ENCODE measurements around the gene SMAGP. TPM values are rescaled to one million over a fixed set of nuclear protein-coding genes. Genes with fewer than 3 reads are reported as not detected.
"Not testable (repeated sequence)": the region's sequence is repeated elsewhere in the genome, so short reads cannot be mapped to it uniquely, and the experiment has no call there.

The SMAGP gene
- polyA plus RNA-seq, 4 donors = 11.2 to 26.2 (median 22.8) TPM

DNA sequence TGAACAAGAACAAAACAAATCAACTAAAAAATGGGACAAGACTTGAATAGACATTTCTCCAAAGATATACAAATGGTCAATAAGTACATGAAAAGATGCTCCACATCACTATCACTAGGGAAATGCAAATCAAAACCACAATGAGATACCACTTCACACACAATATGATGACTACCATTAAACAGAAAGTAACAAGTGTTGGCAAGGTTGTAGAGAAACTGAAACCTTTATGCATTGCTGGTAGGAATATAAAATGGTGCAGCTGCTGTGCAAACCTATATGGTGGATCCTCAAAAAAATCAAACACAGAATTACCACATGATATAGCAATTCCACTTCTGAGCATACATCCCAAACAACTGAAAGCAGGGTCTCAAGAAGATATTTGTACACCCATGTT lies 5.2 kb downstream of the SMAGP start:
- DNase-seq (ENCODE audit: low read depth in 4 of 4, low spot score in 3 of 4) = no peak

DNA sequence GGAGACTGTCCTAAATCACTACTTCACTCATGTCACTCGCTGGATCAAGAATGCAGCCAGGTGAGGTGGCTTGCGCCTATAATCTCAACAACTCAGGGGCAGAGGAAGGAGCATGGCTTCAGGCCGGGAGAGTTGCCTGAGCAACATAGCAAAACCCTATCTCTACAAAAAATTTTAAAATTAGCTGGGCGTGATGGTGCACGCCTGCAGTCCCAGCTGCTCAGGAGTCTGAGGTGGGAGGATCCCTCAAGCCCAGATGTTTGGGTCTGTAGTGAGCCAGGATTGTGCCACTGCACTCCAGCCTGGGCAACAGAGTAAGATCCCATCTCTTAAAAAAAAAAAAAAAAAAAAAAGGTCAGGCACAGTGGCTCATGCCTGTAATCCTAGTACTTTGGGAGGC lies 5.9 kb downstream of the SMAGP start:
- no peak for DNase-seq (ENCODE audit: low read depth in 4 of 4, low spot score in 3 of 4)

DNA sequence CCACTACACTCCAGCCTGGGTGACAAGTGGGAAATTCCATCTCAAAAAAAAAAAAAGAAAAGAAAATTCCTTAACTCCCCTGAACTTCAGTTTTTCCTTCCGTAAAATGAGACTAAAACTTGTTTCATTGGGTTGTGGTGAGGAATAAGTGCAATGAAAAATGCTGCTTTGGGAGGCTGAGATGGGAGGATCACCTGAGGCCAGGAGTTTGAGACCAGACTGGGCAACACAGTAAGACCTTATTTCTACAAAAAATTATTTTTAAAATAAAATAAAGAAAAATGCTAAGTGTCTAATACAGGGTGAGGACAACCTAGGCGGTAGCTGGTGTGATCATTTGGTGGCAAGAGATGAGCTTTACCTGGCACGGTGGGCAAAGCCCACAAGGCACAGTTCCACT lies 6.9 kb downstream of the SMAGP start:
- no peak for DNase-seq (ENCODE audit: low read depth in 4 of 4, low spot score in 3 of 4)

DNA sequence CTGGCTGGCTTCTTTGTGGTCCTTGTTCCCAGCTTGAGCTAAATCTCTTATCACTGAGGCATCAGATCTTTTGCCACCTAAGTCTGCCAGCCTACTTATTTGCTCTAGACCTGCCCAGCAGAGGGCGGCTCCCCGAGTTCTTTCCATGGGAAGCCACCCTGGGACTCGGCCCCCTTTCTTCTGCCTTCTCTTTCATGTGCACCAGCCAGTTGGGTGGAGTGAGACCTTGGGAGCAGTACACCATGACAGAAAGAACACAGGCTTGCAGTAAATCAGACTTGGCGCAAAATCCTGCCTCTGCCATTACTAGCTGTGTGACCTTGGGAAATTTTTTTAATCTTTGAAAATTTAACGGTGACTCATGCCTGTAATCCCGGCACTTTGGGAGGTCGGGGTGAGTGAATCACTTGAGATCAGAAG lies 7.4 kb downstream of the SMAGP start:
- peak in 1 of 4 donors; percentile 53 for DNase-seq (ENCODE audit: low read depth in 4 of 4, low spot score in 3 of 4)

DNA sequence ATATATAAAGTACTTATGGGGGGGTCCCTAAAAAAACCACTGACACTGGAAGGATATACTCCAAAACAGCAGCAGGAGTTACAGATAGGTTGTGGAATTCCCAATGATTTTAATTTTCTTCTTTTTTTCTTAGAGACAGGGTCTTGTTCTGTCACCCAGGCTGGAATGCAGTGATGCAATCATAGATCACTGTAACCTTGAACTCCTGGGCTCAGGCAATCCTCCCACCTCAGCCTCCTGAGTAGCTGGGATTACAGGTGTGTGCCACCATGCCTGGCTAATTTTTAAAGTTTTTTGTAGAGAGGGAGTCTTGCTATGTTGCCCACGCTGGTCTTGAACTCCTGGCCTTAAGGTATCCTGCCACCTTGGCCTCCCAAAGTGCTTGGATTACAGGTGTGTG lies 10.6 kb downstream of the SMAGP start:
- DNase-seq (ENCODE audit: low read depth in 4 of 4, low spot score in 3 of 4) = not testable (repeated sequence)

DNA sequence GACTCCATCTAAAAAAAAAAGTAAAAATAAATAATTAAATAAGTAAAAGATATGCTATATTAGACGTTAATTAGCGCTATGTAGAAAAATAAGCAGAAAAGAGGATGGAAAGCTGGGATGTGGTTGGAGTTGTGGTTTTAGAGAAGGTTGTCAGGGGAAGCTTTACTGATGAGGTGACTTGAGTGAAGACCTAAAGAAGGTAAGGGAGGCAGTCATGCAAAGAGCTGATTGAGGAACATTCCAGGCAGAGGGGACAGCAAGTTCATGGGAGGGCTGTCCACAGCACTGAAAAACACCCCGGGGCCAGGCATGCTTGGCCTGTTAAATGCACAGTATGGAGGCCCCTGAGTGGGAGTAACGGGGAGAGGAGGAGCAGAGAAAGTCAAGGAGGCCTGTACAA lies 15.7 kb downstream of the SMAGP start:
- DNase-seq (ENCODE audit: low read depth in 4 of 4, low spot score in 3 of 4) = no peak

DNA sequence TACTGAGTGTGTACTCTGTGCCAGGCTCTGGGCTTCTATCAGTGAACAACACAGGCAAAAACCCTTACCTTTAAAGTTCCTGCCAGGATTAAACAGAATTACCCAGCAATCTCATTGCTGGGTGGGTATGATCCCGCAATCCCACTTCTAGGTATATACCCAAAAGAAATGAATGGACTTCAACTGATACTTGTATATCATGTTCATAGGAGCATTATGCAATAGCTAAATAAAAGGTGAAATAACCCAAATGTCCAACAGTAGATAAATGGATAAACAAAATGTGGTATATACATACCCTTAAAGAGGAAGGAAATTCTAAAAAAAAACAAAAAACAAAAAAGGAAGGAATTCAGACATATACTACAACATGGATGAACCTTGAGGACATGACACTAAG lies 16.9 kb downstream of the SMAGP start:
- DNase-seq (ENCODE audit: low read depth in 4 of 4, low spot score in 3 of 4) = no peak

DNA sequence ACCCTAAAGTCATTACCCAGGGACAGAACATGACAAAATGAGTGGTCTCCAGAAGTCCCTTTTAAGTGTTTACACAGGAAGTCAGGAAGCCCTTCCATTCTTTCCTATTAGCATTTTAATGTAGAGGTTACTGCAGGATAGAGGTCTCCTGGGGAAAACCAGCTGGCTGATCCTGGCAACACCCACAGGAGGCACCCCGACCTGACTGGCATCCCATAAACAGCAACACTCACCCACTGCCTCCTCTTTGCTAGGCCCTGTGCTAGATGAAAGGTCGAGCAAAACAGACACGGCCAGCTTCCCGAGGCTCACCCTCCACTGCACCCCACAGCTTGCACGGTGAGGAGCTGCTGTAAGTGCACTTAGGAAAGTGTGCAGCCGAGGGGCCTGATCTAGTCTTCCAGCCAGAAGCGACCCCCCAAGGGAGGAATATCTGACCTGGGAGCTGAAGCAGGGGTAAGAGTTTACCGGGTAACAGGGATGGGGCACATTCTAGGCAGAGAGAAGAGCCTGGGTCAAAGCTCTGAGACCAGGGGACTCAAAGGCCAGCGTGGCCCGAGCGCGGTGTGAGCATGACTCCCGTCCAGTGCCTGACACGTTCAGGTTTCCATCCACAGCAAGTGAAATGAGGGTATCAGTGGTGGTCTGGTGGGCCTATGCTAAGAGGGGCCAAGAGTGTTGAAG lies 22.6 kb downstream of the SMAGP start:
- DNase-seq (ENCODE audit: low read depth in 4 of 4, low spot score in 3 of 4) = no peak

DNA sequence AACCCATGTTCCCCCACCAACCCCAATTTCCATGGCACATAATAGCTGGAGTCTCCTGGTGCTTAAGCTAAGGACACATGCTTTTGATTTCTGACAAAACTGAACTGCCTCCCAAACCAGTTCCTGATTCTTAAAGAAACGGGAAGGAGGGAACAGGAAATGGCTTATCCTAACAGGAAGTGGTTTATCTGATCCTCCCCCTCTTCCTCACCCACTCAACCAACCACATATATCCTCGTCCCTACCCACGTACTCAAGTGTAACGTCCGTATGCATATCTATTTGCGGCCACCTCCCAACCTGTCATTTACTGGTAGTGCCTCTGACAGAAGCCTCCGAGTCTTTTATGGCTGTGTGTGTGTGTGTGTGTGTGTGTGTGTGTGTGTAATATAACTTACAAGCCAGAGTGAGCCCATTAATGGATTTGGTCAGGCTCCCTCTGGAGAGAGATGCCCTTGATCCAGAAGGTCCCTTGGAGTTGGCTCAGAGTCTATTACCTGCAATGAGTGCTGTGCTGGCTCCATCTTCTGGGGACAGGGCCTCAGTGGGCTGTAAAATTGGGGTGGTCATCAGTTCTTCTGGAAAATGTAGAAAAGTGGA lies 23.9 kb downstream of the SMAGP start:
- DNase-seq (ENCODE audit: low read depth in 4 of 4, low spot score in 3 of 4) = no peak

DNA sequence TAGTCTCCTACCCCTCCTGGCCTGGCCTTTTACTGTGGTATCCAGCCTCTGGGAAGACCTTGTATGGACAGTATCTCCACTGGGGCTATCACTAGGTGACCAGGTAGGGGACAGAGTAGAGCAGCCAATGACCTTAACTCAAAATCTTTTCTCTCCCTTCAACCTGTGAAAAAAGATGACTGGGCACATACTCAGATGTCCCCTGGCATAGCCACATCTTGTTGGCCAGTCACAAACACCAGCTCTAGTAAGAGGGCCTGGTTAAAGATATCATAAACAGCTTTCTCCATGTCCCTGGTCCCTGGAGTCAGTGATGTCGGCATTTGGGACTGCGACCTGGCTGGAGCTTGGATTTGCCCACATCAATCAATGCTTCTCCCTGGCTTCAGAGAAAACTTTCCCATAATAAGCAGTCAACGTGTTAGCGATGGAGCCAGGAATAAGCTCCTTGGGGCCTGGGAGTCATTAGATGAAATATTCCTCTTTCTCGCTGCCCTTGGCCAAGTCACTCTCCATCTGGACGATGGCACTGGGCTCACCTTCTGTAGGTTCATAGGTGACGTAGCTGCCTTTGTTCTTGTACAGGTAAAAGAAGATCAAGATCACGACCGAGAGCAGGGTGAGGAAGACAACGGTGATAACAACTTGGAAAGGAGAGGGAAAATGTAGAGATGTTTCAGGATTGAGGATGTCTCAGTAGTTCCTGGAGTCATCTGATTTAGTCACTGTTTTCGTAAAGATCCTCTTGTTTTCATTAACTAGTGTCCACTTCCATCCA lies 24.6 kb downstream of the SMAGP start:
- no peak for DNase-seq (ENCODE audit: low read depth in 4 of 4, low spot score in 3 of 4)

DNA sequence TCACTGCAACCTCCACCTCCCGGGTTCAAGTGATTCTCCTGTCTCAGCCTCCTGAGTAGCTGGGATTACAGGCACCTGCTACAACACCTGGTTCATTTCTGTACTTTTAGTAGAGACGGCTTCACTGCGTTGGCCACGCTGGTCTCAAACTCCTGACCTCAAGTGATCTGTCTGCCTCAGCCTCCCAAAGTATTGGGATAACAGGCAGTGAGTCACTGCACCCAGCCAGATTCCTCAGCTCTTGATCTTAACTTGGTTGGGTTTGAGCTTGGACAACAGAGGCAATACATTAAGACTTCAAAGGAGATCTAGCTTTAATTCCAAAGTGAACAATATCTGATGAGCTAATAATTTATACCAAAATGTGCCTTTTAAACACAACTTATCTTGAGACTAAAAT lies 25.9 kb downstream of the SMAGP start:
- no peak for DNase-seq (ENCODE audit: low read depth in 4 of 4, low spot score in 3 of 4)

DNA sequence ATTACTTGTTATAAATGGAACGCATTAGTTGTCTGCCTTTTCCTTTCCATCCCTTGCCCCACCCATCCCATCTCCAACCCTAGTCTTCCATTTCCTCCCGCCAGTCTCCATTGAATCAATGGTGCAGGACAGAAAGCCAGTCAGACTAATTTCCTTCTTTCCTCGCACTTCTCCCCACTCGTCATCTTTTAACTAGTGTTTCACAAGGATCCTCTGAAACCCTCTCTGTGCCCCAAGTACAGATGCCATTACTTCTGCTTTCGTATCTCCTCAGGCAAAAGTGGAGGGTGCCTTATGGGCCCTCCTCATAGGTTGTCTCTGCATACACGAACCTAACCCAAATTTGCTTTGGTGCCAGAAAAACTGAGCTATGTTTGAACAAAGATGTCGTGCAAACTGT lies 27.3 kb downstream of the SMAGP start:
- no peak for DNase-seq (ENCODE audit: low read depth in 4 of 4, low spot score in 3 of 4)

DNA sequence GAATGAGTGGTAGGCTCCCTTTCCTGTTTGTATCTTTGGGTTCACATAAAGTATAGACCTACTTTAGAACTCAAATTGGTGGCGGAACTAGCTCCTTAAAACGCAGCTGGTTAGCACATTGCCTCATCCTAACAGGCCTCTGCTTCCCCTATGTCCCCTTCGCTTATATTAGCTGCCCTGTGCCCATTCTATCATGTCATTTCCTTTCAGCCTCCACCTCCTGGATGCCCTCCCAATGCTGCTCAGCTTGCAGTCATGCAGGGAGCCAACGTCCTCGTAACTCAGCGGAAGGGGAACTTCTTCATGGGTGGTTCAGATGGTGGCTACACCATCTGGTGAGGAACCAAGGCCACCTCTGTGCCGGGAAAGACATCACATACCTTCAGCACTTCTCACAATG lies 28.1 kb downstream of the SMAGP start:
- DNase-seq (ENCODE audit: low read depth in 4 of 4, low spot score in 3 of 4) = no peak

DNA sequence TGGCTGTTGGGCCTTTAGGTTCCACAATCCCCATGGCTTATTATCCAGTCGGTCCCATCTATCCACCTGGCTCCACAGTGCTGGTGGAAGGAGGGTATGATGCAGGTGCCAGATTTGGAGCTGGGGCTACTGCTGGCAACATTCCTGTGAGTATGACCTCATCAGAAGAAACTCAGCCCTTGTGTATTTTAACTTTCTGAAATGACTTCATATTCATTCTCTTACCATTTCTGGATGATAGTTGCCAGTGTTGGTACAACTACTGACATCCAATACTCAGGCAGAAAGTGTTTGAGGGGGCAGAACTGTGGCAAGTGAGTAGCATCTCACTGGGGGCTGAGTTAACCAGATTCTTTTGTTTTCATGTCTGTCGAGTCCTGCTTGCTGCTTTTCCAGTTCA lies 29.2 kb downstream of the SMAGP start:
- no peak for DNase-seq (ENCODE audit: low read depth in 4 of 4, low spot score in 3 of 4)

DNA sequence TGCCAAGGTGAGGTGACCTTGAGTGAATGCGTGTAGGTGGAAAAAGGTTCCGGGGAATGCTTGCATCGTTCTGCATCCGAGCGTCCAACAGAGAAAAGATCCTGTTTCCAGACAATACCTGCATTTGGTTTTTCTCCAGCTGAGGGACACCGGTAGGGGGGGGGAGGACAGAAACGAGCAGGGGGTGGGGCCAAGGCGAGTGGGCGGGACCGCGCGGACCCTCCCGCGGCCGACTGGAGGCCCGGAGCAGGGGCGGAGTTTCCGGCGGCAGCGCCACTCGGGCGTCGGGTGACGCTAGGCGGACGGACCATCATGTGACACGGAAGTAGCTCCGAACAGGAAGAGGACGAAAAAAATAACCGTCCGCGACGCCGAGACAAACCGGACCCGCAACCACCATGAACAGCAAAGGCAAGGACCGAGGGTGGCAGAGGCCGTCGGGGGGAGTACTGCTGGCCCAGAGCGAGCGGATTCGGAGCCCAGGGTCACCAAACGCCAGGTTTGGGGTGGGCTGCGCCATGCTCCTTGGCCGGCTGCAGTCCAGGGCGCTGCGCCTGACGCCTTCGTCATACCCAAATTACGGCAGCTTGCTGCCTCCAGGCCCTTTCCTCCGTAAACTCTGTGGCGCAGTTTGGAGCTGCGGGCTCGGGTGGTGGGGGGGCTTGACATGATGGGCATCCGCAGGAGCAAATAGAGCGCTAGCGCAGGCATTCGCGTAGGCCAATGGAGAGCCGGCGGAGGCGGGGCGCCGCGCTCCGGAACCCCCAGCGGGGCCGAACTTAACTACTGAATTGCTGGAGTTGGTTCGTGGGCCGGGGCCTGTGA lies 31.5 kb downstream of the SMAGP start, which contains the start of gene DAZAP2:
Gene DAZAP2 (plus strand): TSS at position 317 of the 825 bp plus-strand sequence. CDS start 82 bp downstream, at position 399.
- DNase-seq (ENCODE audit: low read depth in 4 of 4, low spot score in 3 of 4) = peak; percentile 82 to 92 (median 89)

DNA sequence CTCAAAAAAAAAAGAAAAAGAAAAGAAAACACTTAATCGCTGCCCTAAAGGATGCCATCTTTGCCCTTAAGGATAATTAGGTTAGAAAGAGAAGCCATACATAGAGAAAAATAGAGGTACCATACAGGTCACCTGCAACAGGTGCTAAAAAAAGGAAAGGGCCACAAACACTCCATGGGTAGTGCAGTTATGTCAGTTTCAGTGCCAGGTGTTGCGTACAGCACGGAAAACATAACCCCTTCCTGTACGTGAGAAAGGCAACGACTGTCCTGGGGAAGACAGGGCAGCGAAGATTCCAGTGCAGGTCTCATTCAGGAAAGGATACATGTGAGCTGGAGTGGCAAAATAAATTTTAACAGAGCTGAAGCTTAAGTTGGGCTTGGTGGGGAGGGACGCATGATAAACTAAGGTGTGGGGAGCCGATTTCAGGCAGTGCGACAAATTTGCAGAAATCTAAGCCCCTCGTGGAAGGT lies 32.1 kb downstream of the SMAGP start:
- no peak for DNase-seq (ENCODE audit: low read depth in 4 of 4, low spot score in 3 of 4)

DNA sequence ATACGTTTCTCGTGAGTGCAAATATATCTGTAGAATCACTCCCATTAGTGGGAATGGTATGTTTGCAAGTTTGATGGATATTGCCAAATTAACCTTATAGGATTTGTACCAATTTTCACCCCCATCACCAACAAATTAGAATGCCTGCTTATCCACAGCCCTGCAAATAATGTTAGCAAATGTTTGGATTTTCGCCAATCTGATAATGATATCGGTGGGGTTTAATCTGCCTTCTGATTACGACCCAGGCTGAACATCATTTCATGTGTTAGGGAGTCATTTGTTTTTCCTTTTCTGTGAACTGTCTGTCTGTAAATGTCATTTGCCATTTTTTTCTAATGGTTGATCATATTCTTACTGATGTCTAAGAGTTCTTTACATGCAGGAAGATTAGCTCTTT lies 35.7 kb downstream of the SMAGP start:
- DNase-seq (ENCODE audit: low read depth in 4 of 4, low spot score in 3 of 4) = no peak

DNA sequence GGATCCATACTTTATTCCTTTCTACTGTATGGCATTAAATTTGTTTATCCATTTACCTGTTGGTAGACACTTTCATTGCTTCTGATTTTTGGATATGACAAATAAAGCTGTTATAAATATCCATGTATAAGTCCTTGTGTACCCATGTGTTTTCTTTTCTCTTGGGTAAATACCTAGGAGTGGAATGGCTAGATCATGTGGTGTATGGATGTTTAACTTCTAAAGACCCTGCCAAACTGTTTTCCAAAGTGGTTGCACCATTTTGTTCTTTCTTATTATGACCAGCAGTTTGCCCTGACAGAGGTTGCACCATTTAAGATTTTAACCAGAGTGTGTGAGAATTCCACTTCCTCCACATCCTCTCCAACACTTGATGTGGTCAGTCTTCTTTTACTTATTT lies 37.6 kb downstream of the SMAGP start:
- DNase-seq (ENCODE audit: low read depth in 4 of 4, low spot score in 3 of 4) = no peak

DNA sequence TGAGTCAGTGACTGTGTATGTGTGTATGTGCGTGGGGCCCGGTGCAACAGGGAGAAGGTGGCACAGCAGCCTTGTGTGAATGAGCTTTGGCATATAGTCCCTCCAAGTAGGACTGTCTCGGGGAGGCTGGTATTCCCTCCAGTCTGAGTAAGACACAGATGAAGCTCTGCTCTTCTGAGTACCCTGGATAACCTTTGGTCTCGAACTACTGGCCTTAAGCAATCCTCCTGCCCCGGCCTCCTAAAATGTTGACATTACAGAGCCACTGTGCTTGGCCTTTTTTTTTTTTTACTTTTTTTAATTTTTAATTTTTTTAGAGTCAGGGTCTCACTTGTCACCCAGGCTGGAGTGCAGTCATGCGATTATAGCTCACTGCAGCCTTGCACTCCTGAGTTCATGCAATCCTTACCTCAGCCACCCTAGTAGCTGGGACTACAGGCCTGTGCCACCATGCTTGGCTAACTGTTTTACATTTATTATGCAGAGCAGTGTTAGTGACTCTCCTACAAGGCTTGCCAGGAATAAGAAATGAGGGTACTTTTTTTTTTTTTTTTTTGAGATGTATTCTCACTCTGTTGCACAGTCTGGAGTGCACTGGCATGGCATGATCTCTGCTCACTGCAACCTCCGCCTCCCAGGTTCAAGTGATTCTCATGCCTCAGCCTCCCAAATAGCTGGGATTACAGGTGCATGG lies 41.0 kb downstream of the SMAGP start:
- no peak for DNase-seq (ENCODE audit: low read depth in 4 of 4, low spot score in 3 of 4)

DNA sequence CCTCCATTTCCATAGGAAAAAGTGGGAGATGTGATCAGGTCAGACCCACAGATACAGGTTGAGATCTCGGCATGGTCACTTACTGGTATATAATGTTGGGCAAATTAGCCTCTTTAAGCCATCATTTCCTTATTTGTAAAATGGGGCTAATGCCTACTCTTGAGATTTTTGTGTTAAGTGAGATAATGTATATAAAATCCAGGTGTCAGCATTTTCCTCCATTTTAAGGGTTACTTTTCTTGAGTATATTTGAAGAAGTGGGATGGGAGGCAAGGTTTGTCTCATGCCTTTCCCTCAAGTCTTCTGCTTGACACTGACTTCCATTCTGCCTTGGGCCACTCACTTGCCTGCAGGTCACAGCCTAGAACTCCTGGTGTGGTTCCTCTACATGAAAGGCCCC lies 42.3 kb downstream of the SMAGP start:
- DNase-seq (ENCODE audit: low read depth in 4 of 4, low spot score in 3 of 4) = no peak

Measured in left renal pelvis (tissue), 4 donors.